Lower leg skin (tissue), 3 donors: ENCODE data around the gene MSRB3.
"Not testable (repeated sequence)": the region's sequence is repeated elsewhere in the genome, so short reads cannot be mapped to it uniquely, and the experiment has no call there.

Source experiments
- CTCF ChIP-seq, 3 donors: fragments of 450-650 bp; IDR thresholded peaks; one replicate each; pipeline ENCODE4 v1.5.1; 2016; ENCODE audit warnings: antibody characterized with exemption in 3 of 3, mild to moderate bottlenecking in 3 of 3, moderate library complexity in 2 of 3
- POLR2A ChIP-seq, 2 donors: fragments of 450-650 bp; IDR thresholded peaks; one replicate each; pipeline ENCODE4 v1.6.1; 2016 to 2017; ENCODE audit warnings: antibody characterized with exemption in 2 of 2, mild to moderate bottlenecking in 1 of 2, moderate library complexity in 1 of 2

- TF ChIP-seq CTCF, POLR2A (IDR thresholded peaks at IDR 0.05): not testable (repeated sequence)
Observed at GRCh38 chr12:65457341-65457740, 178.9 kb downstream of the MSRB3 start.
